ENCODE data around the gene OR5C1.

OR5C1 gene

GRCh38 chr9:122786338-122786737, 2.4 kb upstream of the OR5C1 start:
- Histone ChIP-seq H3K27me3 (ENCODE audit: control insufficient read depth, insufficient read depth, low read length) (no peaks in the 10 kb centered on the region), H3K4me2 (ENCODE audit: low read length) (no peak overlapping the region), H3K9me3 (ENCODE audit: control insufficient read depth, low read length) (no peaks in the 10 kb centered on the region), H2AFZ (no peak overlapping the region), H3K9ac (no peak overlapping the region), H3K79me2 (no peaks in the 10 kb centered on the region), H3K27ac (no peak overlapping the region), H3K4me3 (ENCODE audit: low read depth, low read length) (no peak overlapping the region), H3K36me3 (ENCODE audit: control insufficient read depth, insufficient read depth, low read length) (no peaks in the 10 kb centered on the region), H3K4me1 (no peaks in the 10 kb centered on the region)
- TF ChIP-seq CTCF (IDR thresholded peaks at IDR 0.05), result no peak

- H3K4me2 ChIP-seq (ENCODE audit: low read length), result no peak overlapping the region
- no peak overlapping the region for H3K4me3 ChIP-seq (ENCODE audit: low read depth, low read length)
- no peak overlapping the region for H3K9ac ChIP-seq
- no peaks in the 10 kb centered on the region for H3K79me2 ChIP-seq
- no peaks in the 10 kb centered on the region for H3K9me3 ChIP-seq (ENCODE audit: control insufficient read depth, low read length)
- H3K36me3 ChIP-seq (ENCODE audit: control insufficient read depth, insufficient read depth, low read length), result no peaks in the 10 kb centered on the region
- no peak overlapping the region for H2AFZ ChIP-seq
- no peak for TF ChIP-seq CTCF (IDR thresholded peaks at IDR 0.05)
- no peaks in the 10 kb centered on the region for H3K4me1 ChIP-seq
- H3K27me3 ChIP-seq (ENCODE audit: control insufficient read depth, insufficient read depth, low read length), result no peaks in the 10 kb centered on the region
- H3K27ac ChIP-seq, result no peak overlapping the region
Observed at GRCh38 chr9:122789256-122790046, 718 bp downstream of the OR5C1 start.

- no peak overlapping the region for H3K27ac ChIP-seq
- H3K4me3 ChIP-seq (ENCODE audit: low read depth, low read length), result no peak overlapping the region
- no peaks in the 10 kb centered on the region for H3K9me3 ChIP-seq (ENCODE audit: control insufficient read depth, low read length)
- H2AFZ ChIP-seq, result no peak overlapping the region
- no peak overlapping the region for H3K9ac ChIP-seq
- H3K27me3 ChIP-seq (ENCODE audit: control insufficient read depth, insufficient read depth, low read length), result no peaks in the 10 kb centered on the region
- H3K4me1 ChIP-seq, result no peaks in the 10 kb centered on the region
- H3K4me2 ChIP-seq (ENCODE audit: low read length), result no peak overlapping the region
- no peaks in the 10 kb centered on the region for H3K79me2 ChIP-seq
- no peaks in the 10 kb centered on the region for H3K36me3 ChIP-seq (ENCODE audit: control insufficient read depth, insufficient read depth, low read length)
- no peak for TF ChIP-seq CTCF (IDR thresholded peaks at IDR 0.05)
Observed at GRCh38 chr9:122791872-122792669, 3.3 kb downstream of the OR5C1 start.

GRCh38 chr9:122797316-122798063, 8.8 kb downstream of the OR5C1 start:
- Histone ChIP-seq H3K4me1 (no peaks in the 10 kb centered on the region), H3K27ac (no peak overlapping the region), H2AFZ (no peak overlapping the region), H3K4me2 (ENCODE audit: low read length) (no peak overlapping the region), H3K4me3 (ENCODE audit: low read depth, low read length) (no peak overlapping the region), H3K79me2 (no peaks in the 10 kb centered on the region), H3K27me3 (ENCODE audit: control insufficient read depth, insufficient read depth, low read length) (no peaks in the 10 kb centered on the region), H3K9ac (no peak overlapping the region), H3K36me3 (ENCODE audit: control insufficient read depth, insufficient read depth, low read length) (no peaks in the 10 kb centered on the region), H3K9me3 (ENCODE audit: control insufficient read depth, low read length) (no peaks in the 10 kb centered on the region)
- TF ChIP-seq CTCF (IDR thresholded peaks at IDR 0.05), result no peak

Measured in parathyroid adenoma (tissue), 2 donors.